Measurements from ENCODE around the gene GLCCI1. TPM values are rescaled to one million over a fixed set of nuclear protein-coding genes. Genes with fewer than 3 reads are reported as not detected.

The GLCCI1 gene
- total and polyA plus RNA-seq, 2 of the 13 experiments (the other 11 are each of a cell fraction or from before 2014, with no cell fraction given) = 1.3 to 1.7 TPM

DNA sequence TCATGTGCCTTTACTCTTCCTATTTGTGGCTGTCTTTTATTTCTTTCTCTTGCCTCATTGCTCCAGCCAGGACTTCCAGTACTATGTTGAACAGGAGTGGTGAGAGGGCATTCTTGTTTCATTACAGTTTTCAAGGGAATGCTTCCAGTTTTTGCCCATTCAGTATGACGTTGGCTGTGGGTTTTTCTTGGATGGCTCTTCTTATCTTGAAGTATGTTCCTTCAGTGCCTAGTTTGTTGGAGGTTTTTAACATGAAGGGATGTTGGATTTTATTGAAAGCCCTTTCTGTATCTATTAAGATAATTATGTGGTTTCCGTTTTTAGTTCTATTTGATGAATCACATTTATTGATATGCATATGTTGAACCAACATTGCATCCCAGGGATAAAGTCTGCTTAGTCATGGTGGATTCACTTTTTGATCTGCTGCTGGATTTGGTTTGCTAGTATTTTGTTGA lies 96.8 kb downstream of the GLCCI1 start (continued):
- no peak for TF ChIP-seq ZNF160 (CRISPR knock-in tag; IDR thresholded peaks at IDR 0.05)
- no peak for TF ChIP-seq HDAC1 (CRISPR knock-in tag; IDR thresholded peaks at IDR 0.05)
- TF ChIP-seq CBX2 (IDR thresholded peaks at IDR 0.05; ENCODE audit: low read depth, low read length) = no peak
- no peak for TF ChIP-seq CBX2 (CRISPR knock-in tag; IDR thresholded peaks at IDR 0.05; ENCODE audit: low read depth)
- TF ChIP-seq ONECUT2 (CRISPR knock-in tag; IDR thresholded peaks at IDR 0.05) = no peak
- no peak for TF ChIP-seq ZBTB38 (CRISPR knock-in tag; IDR thresholded peaks at IDR 0.05)
- TF ChIP-seq PCBP2 (optimal IDR thresholded peaks at IDR 0.05; ENCODE audit: low read depth, low read length, poor library complexity, severe bottlenecking) = no peak

GRCh38 chr7:8068892-8069686 lies 100.5 kb downstream of the GLCCI1 start:
- no peak overlapping the region for H3K4me2 ChIP-seq (ENCODE audit: low read depth, low read length)
- CTCF ChIA-PET (ENCODE audit: low intra/inter-chr PET ratio, low total read pairs) = no interaction called here
- H2AFZ ChIP-seq (ENCODE audit: low read length) = no peak overlapping the region
- no peaks in the 10 kb centered on the region for H3K4me1 ChIP-seq (ENCODE audit: insufficient read depth, low read length)
- DNase-seq (ENCODE audit: low spot score) = no peak
- H3K9ac ChIP-seq (ENCODE audit: insufficient read depth, low read depth, low read length) = no peak overlapping the region
- BruUV-seq (replicated peaks) = no TSS peak
- no peaks in the 10 kb centered on the region for H3K27me3 ChIP-seq (ENCODE audit: control insufficient read depth in 1 of 2, insufficient read depth in 2 of 2, low read length in 2 of 2)
- no peak overlapping the region for H3K4me3 ChIP-seq (replicated peaks in 1 of 3; ENCODE audit: insufficient read depth in 1 of 3, low read depth in 2 of 3, low read length in 3 of 3)
- ATAC-seq = no peak
- H3K36me3 ChIP-seq (replicated peaks in 1 of 2; ENCODE audit: control insufficient read depth in 1 of 2, insufficient read depth in 2 of 2, low read length in 2 of 2) = no peaks in the 10 kb centered on the region
- POLR2A ChIA-PET = no interaction called here
- no peaks in the 10 kb centered on the region for H4K20me1 ChIP-seq (ENCODE audit: insufficient read depth, low read length)
- intact Hi-C loops (cut with micrococcal nuclease; ENCODE audit: unreplicated experiment) = no loop called here
- H3K27ac ChIP-seq (ENCODE audit: extremely low read length, insufficient read depth, low read length) = no peak overlapping the region
- in situ Hi-C loops (cut with HindIII; ENCODE audit: extremely low pct_ligation_motif_present, low pct_unique_long_range_greater_than_20kb) = no loop called here
- TF ChIP-seq ZBTB7A (CRISPR knock-in tag; IDR thresholded peaks at IDR 0.05) (no peak), TOPORS (CRISPR knock-in tag; IDR thresholded peaks at IDR 0.05) (no peak), ZNF556 (CRISPR knock-in tag; IDR thresholded peaks at IDR 0.05; ENCODE audit: borderline replicate concordance) (no peak), XRCC5 (optimal IDR thresholded peaks at IDR 0.05; ENCODE audit: low read length) (no peak), ZNF484 (CRISPR knock-in tag; IDR thresholded peaks at IDR 0.05; ENCODE audit: borderline replicate concordance, low read depth) (no peak), NFATC3 (CRISPR knock-in tag; IDR thresholded peaks at IDR 0.05) (no peak), ZMAT5 (CRISPR knock-in tag; IDR thresholded peaks at IDR 0.05; ENCODE audit: borderline replicate concordance, low read depth) (no peak), MIER2 (CRISPR knock-in tag; IDR thresholded peaks at IDR 0.05) (no peak), RBM39 (IDR thresholded peaks at IDR 0.05; ENCODE audit: low read depth, low read length, poor library complexity, severe bottlenecking) (no peak), ZBTB21 (CRISPR knock-in tag; IDR thresholded peaks at IDR 0.05) (no peak), ZFP62 (CRISPR knock-in tag; IDR thresholded peaks at IDR 0.05) (no peak), MBD4 (IDR thresholded peaks at IDR 0.05; ENCODE audit: borderline replicate concordance, low read length) (no peak)
- TF ChIP-seq, protein P1, sequence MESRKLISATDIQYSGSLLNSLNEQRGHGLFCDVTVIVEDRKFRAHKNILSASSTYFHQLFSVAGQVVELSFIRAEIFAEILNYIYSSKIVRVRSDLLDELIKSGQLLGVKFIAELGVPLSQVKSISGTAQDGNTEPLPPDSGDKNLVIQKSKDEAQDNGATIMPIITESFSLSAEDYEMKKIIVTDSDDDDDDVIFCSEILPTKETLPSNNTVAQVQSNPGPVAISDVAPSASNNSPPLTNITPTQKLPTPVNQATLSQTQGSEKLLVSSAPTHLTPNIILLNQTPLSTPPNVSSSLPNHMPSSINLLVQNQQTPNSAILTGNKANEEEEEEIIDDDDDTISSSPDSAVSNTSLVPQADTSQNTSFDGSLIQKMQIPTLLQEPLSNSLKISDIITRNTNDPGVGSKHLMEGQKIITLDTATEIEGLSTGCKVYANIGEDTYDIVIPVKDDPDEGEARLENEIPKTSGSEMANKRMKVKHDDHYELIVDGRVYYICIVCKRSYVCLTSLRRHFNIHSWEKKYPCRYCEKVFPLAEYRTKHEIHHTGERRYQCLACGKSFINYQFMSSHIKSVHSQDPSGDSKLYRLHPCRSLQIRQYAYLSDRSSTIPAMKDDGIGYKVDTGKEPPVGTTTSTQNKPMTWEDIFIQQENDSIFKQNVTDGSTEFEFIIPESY (CRISPR knock-in tag; IDR thresholded peaks at IDR 0.05) = no peak
- H3K79me2 ChIP-seq (ENCODE audit: insufficient read depth, low read length) = no peaks in the 10 kb centered on the region
- no peak for FAIRE-seq
- no peaks in the 10 kb centered on the region for H3K9me3 ChIP-seq (ENCODE audit: low read length)
- WGBS (ENCODE audit: low lambda C conversion rate) = 86% methylated on average over 7 of the region's 12 CpGs
